Endometrium (tissue), 2 donors: ENCODE measurements around the gene MMP25.
"Not testable (repeated sequence)": the region's sequence is repeated elsewhere in the genome, so short reads cannot be mapped to it uniquely, and the experiment has no call there.

Source experiments
- FAIRE-seq: peaks from 2 replicates; lab custom pipeline; 2012; peaks lifted over from hg19 to GRCh38; lab: Jason Lieb, UNC
- donor health status: control.
- donor health status: control.

Gene MMP25

DNA sequence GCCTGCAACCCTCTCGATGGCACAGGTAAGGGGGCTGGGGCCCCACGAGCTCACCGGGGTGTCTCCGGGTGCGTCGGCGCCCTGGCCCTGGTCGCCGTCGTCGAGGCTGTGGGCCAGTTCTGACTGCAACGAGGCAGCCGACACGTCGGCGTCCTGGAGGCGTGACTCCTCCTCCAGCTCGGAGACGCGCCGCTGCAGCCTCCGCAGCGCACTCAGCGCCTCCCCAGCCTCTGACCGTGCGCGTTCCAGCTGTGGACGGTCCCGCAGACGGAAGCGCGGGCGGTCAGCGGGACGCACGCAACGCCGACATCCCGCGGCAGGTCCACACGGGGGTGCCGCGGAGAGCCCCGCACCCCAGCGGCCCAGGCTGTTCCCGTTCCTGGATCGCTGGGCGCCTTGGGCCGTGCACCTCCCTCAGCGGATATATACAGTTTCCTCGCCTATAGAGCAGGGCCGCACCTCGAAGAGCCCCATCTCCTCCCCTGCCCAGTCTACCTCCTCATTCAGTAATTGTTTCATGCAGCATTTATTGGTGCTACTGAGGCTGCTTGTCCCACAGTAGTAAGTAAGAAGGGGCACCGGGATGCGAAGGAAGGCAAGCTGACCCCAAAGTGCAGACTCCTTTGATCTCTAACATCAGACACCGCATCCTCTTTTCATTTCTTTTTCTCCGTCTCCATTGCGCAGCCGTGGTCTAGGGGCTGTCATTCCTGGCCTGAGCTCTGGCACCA is 16.7 kb upstream of the MMP25 start:
- FAIRE-seq = no peak

DNA sequence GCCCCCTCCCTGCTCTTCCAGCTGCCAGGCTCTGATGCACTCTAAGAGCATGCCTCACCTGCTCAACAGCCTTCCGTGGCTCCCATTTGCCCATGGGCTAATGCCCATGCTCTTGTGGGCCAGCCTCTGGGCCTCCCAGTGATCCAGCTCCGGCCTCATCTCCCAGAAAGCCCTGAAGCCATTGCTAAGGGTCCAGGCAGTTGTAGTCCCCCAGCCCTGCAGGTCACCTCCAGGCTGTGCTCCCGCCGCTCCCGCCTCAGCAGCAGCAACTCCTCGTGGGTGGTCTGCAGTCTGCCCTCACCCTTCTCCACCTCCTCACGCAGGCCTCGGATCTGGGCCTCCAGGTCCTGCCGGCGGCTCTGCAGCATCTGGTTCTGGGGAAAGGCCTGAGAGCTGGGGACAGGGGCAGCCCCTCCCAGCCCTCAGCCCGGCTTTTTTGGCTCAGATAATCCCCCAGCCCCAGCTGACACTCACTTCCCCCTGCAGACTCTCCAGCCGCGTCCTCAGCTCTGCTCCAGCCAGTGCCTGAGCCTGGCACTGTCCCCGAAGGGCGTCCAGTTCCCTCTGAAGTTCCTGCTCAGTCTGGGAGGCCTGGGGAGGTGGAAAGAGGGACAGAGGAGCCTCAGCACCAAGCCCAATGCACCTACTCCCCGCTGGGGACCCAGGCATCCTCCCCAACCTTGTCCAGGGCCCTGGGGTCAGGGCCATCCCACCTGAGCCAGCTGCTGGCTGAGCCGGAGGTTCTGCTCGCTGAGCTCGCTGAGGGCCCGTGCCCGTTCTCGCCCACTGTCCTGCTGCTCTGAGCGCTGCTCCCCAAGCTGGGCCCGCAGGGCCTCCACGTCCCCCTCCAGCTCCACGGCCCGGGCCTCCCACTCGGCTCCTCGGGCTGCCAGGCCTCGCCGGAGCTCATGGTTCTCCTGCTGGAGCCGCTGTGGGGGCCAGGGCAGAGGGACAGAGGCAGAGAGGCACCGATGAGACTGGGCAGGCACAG is 15.8 kb upstream of the MMP25 start:
- FAIRE-seq = no peak

DNA sequence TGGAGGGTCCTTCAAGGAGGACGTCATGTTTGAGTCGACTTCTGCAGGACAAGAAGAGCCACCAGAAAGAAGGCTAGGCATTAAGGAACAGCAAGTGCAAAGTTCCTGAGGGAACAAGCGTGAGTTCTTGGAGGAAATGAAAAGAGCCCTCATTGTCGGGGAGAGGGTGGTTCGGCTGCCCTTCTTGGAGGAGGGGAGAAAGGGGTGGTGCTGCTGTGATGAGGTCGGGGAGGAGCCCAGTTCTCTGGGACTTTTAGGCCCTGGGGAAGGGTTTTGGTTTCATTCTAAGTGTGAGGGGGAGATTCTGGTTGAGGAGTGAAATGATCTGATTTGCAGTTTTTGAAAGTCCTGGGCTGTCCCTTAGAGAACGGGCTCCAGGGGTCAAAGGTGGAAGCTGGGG is 13.7 kb upstream of the MMP25 start:
- no peak for FAIRE-seq

DNA sequence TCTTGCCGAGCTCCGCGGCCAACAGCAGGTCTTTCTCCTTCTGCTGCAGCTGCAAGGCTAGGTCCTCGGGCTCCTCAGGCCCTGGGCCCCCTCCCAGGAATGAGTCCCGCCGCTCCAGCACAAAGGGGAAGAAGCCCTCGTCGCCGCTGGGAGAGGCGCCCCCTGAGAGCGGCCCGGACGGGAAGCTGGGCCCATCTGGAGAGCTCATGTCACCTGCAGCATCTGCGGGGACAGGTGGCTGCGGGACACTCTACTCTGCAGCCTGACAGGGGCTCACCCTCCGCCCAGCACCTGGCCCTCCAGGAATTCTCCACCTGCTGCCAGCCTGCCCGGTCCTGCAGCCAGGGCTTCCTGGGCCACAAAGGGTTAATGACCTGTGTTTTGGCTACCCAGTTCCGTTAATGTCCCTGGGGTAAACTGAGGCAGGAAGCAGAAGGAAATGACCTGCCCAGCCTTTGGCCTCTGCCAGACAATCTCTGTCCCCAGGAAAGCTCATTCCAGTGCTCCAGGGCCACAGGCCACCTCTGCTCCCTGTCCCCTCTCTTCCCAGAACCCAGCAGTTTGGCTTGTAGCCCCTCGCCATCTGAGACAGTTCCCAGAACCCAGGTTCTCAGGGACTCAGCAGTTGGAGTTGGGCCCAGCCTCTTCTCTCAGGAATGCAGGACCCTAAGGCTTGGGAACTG is 10.9 kb upstream of the MMP25 start:
- no peak for FAIRE-seq

DNA sequence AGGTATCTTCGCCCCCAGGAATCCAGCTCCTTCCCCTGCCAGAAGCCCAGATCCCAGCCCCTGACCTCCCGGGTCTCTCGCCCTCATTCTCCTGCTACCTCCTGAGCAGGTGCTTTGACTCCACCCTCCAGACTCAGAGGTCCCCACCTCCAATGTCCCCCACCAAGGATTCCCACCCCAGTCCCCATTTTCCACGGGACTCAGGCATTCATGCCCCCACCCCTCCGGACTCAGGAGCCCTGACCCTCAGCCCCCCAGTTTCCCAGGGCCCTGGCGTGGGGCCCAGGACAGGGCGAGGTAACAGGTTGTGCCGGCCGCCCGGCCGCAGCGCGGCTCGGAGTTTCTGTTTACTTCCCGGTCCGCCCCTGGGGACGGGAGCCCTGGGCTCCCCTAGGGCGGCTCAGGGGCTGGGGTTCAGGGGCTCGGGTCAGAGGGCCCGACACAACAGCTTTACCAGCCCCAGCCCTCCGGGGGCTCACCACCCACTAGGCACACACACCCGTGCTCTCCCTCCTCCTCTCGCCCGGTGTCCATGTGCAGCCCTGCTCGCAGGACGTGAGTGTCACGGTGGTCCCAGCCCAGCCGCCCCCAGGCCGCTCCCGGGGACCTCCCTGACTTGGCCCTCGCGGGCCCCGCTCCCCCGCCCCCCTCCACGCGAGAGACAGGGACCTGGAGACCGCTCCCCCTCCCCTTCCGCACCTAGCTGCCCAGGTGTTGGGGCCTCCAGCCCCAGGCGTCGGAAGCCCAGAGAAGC is 10.2 kb upstream of the MMP25 start:
- no peak for FAIRE-seq

DNA sequence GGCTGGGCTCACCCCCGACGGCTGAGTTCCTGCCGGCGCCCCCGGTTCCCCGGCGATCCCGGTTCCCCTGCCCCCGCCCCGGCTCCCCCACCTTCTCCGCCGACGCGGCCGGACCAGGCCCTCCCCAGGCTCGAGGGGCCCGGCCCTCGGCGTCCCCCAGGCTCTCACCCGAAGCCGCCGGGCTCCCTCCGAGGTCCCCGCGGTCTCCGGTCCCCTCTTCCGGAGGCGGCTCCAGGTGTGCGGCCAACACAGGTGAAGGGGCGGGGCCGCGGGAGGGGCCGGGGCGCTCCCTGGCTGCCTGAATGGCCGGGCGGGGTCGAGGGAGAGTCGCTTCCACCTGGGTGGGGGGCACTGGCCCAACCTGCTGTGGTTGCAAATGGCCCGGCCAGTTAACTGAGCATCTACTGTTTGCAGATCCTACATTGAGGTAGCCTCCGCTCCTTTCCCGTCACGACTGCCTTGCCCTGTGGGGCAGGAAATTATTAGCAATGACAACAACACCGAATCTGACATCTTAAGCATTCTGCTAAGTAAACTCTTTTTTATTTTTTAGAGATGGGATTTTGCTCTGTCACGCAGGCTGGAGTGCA is 9.5 kb upstream of the MMP25 start, which contains the start of gene BICDL2:
Gene BICDL2 (minus strand): TSS at position 219 of the 590 bp plus-strand sequence. CDS start 1,448 bp downstream, outside the sequence.
- no peak for FAIRE-seq

DNA sequence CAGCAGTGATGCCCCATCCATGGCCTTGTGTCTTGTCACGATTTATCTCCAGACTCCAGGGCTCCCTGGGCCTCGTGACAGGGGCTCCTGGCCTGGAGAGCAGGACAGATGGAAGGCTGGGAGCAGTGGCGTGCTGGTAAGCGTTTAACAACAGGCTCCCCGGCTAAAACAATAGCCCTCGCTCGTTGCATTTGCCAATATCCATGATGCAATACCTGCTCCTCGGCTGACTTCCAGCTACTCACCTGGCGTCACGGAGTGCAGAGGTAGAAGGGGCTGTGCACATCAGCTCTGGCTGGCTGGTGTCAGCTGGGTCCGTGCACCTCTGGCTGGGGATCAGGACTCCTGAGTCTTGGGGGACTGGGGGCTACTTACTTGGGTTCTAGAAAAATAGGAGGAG is 8.1 kb upstream of the MMP25 start:
- FAIRE-seq = no peak

DNA sequence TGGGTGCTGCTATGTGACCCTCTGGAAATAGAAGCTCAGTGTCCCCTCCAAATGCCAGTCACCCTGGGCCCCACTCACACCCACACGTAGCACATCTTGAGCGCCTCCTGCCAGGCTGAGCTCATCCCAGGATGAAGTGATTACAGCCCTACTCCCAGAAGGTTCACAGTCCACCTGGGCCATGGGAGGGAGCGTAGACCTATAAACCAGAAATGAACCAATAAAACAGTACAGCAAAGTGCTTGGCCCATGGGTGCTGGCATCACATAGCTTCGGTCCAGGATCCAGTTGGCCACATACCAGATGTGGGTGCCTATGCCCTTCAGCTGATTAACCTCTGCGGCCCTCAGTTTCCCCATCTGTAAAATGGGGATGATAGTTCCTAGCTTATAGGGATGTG is 7.5 kb upstream of the MMP25 start:
- FAIRE-seq = no peak

DNA sequence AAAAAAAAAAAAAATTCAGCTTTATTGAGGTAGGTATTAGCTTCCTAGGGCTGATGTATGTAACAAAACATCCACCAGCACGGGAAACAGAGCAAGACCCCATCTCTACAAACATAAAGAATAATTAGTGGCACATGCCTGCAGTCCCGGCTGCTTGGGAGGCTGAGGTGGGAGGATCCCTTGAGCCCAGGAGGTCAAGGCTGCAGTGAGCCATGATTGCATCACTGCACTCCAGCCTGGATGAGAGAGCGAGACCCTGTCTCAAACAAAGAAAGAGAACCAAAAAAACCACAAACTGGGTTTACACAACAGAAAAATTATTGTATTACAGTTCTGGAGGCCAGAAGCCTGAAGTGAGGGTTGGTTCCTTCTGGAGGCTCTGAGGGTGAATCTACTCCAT is 4.0 kb upstream of the MMP25 start:
- no peak for FAIRE-seq

DNA sequence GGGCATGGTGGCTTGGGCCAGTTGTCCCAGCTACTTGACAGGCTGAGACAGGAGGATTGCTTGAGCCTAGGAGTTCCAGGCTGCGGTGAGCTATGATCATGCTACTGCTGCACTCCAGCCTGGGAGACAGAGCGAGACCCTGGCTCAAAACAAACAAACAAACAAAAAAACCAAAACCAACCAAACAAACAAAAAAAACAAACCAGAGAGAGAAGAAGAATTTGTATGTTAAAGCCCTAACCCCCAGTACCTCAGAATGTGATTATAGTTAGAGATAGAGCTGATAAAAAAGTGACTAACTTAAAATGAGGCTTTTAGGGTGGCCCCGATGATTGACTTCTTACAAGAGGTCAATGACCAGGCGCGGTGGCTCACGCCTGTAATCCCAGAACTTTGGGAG is 1.7 kb upstream of the MMP25 start:
- FAIRE-seq = no peak

DNA sequence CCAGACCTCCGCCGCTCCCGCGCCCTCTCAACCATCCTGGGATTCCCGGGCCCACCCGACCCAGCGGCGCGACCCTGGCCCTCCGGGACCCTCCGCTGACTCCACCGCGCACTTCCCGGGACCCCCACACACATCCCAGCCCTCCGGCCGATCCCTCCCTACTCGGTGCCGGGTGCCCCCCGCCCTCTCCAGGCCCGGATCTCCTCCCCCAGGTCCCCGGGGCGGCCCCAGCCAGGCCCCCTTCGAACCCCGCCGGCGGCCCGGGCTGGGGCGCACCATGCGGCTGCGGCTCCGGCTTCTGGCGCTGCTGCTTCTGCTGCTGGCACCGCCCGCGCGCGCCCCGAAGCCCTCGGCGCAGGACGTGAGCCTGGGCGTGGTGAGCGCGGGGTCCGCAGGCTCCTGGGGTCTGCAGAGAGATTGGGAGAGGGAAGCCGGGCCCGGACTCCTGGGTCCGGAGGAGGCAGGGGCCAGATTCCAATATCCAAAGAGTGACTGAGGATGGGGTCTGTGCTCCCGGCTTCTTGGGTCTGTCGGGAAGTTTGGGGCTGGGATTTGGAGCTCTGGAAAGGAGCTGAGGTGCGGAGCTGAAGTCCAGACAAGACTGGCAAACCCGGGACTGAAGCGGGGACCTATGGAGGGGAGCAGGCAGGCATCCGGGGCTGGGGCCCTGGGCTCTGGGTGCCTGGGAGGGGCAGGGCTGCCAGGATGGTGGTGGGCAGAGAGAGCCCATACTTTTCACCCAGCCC is 453 bp downstream of the MMP25 start:
- no peak for FAIRE-seq

DNA sequence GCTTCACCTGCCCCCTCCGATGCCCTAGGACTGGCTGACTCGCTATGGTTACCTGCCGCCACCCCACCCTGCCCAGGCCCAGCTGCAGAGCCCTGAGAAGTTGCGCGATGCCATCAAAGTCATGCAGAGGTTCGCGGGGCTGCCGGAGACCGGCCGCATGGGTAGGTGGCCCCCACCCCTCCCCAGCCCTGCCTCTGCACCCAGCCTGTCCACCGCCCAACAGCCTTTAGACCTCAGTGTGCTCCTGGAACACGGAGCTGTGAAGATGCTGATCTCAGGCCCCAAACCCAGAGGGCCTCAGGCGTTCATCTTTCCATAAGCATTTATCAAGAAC is 993 bp downstream of the MMP25 start:
- no peak for FAIRE-seq

DNA sequence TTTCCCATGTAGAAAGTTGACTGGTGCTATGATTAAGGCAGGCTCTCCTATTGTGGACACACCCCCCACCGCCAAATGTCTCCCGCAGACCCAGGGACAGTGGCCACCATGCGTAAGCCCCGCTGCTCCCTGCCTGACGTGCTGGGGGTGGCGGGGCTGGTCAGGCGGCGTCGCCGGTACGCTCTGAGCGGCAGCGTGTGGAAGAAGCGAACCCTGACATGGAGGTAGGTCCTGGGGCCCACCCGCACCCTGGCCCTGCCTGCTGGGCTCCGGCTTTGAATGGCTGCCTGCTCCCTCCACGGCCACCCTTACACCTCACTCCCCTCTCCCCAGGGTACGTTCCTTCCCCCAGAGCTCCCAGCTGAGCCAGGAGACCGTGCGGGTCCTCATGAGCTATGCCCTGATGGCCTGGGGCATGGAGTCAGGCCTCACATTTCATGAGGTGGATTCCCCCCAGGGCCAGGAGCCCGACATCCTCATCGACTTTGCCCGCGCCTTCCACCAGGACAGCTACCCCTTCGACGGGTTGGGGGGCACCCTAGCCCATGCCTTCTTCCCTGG is 3.6 kb downstream of the MMP25 start:
- FAIRE-seq = no peak

DNA sequence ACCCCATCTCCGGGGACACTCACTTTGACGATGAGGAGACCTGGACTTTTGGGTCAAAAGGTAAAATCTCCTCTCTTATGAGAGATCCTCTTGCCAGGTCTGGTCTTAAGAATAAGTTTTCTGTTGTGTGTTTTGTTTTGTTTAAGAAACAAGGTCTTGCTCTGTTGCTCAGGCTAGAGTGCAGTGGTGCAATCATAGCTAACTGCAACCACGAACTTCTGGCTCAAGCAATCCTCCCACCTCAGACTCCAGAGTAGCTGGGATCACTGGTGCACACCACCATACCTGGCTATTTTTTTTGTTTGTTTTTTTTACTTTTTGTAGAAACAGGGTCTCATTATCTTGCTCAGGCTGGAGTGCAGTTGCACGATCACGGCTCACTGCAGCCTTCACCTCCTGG is 4.1 kb downstream of the MMP25 start:
- no peak for FAIRE-seq

DNA sequence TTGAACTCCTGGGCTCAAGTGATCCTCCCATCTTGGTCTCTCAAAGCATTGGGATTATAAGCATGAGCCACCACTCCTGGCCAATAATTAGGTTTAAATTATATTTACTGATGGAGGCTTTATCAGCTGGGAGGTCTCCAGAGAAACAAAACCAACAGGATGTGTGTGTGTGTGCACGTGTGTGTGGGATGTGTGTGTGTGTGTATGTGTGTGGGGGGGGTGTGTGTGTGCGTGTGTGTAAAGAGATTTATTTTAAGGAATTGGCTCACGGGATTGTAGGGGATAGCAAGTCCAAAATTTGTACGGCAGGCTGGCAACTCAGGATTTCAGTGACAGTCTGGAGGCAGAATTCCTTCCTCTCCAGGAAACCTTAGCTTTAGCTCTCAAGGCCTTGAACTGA is 4.6 kb downstream of the MMP25 start:
- no peak for FAIRE-seq

DNA sequence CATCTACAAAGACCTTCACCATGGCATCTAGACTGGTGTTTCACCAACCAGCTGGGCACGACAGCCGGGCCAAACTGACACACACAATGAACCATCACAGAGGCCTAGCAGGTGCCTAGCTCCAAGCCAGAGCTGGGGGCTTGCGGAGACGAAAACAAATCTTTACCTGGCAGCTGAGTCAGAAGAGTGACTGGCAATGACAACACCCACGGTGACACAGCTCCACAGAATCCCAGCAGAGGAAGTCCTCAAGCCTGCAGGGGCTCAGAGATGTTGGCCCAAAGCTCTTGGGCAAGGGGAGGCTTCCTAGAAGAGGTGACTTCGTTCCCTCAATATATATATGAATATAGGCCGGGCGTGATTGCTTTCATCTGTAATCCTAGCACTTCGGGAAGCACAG is 5.1 kb downstream of the MMP25 start:
- FAIRE-seq = no peak

DNA sequence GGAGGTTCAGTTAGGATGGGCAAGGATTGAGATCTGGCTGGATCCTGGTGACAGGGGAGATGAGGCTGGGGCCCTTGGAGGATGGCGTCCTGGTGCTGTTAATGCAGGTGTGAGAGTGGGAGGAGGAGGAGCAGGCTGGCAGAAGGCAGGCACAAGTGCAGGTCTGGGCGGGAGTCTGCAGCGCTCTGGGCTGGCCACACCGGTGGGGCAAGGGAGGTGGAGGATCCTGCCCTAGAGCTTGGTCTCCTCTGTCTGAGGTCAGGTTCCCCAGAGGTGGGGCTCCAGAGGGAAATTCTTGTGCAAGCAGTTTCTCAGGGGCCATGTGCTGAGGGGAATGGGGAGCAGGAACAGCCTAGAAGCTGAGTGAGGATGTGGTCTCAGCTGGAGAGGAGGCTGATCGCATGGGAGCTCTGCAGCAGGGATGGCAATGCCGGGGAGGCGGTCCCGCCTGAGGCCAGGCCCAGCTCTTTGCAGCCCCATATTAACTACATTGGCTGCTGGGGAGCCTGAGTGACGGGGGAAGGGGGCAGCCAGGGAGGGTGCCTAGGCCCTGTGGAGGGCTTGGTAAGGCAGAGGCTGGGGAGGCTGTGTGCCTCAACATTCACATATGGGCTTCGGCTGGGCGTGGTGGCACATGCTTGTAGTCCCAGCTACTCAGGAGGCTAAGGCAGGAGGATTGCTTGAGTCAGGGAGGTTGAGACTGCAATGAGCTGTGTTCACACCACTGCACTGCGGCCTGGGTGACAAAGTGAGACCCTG is 6.4 kb downstream of the MMP25 start:
- not testable (repeated sequence) for FAIRE-seq

DNA sequence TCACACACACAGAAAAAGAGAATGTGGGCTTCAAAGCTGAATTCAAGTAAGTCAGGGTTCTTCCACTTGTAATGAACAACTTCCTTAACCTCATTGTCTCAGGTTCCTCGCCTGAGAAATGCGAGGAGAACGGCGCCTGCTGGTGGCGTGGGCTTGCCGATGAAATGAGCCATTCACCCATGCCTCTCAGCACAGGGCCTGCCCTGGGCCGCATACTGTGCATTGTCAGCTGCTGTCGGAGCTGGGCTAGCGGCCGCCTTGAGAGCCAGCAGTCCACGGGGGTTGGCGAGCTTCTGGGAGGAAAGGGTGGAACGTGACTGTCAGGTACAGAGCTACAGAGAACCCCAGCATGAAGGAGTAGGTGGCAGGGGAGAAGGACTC is 7.0 kb downstream of the MMP25 start:
- FAIRE-seq = not testable (repeated sequence)

DNA sequence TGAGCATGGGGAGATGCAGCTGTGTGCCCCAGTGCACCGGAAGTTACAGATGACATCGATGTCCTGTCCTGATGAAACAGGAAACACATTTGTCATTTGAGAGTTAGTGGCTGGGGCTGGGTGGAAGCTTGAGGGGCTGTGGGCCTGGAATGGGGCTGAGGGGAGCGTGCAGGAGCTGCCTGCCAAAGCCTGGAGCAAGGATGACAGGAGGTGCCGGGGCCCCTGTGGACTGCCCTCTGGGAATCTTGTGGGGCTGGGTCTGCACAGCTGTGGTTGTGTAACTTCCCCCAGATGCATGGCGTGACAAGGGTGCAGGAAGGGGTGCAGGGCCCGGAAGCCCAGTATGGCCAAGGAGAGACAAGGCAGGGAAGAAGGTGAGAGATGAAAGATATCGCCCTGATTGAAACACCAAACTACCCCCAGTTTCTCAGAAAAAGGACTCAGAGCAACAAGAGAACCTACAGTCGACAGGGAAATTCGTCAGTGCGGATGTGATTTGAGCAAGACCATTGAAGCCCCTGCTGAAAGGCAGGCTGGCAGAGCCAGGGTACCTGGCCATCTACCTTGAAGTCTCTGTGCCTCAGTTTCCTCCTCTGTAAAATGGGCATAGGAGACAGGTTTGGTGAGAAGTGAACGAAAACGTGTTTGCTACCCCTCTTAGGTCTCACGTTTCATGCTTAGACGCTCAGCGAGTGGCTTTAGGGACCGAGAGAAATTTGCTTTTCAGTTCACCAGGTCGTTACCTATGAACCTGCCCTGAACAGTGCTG is 8.8 kb downstream of the MMP25 start:
- no peak for FAIRE-seq
